ENCODE data around the gene TEAD1. TPM values are rescaled to one million over a fixed set of nuclear protein-coding genes. Genes with fewer than 3 reads are reported as not detected.

TEAD1 gene
- total and polyA plus RNA-seq, 2 donors (not counting 1 experiment from before 2014, with no cell fraction given) = 88.6 to 121 TPM

DNA sequence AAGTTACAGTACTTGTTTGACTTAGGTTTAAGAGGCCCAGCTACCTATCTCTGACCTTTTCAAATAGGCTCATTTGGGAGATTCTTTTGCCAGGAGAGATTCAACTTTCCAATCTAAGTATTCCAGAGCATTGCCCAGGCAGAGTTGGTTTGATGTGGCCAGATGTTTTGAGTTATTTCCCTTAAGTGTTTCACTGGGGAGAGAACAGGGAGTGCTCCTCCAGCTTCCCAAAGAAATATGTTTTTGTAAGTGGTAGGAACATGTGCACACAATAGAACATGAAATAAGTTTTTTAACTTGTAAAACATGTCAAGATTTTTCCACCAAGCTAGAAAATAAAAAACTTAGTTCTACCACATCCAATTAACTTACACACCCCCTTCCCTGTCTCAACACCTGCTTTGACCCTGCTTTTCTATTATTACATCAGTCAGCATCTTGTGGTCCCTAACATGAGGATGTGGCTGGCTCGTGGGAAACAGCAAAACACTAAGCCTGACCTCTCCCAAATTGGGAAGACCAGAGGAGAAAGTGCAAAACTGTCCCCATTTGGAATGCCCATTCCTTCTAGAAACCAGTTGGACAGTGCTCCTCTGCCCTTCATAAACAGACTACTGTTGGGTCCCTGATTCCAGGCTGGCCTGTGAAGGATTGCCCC lies 264.5 kb downstream of the TEAD1 start:
- H3K27ac ChIP-seq (ENCODE audit: insufficient read depth, low read length) = no peak overlapping the region
- H2AFZ ChIP-seq (ENCODE audit: low read length) = no peak overlapping the region
- H3K27me3 ChIP-seq (ENCODE audit: control insufficient read depth, insufficient read depth, low read length) = no peaks in the 10 kb centered on the region
- H3K9me3 ChIP-seq (ENCODE audit: control insufficient read depth, insufficient read depth, low read depth, low read length) = no peaks in the 10 kb centered on the region
- no peak overlapping the region for H3K4me2 ChIP-seq (ENCODE audit: extremely low read depth, insufficient read depth, low read length)
- no peaks in the 10 kb centered on the region for H4K20me1 ChIP-seq (ENCODE audit: control insufficient read depth, extremely low read depth, insufficient read depth, low read length)
- H3K4me1 ChIP-seq (ENCODE audit: control insufficient read depth, extremely low read depth, insufficient read depth, low read length) = no peaks in the 10 kb centered on the region
- no peak overlapping the region for H3K4me3 ChIP-seq (replicated peaks in 1 of 4; ENCODE audit: control extremely low read depth in 1 of 4, insufficient read depth in 1 of 4, low read depth in 3 of 4, low read length in 4 of 4)
- H3K79me2 ChIP-seq (ENCODE audit: control insufficient read depth, insufficient read depth, low read length) = no peaks in the 10 kb centered on the region
- TF ChIP-seq, protein P1, sequence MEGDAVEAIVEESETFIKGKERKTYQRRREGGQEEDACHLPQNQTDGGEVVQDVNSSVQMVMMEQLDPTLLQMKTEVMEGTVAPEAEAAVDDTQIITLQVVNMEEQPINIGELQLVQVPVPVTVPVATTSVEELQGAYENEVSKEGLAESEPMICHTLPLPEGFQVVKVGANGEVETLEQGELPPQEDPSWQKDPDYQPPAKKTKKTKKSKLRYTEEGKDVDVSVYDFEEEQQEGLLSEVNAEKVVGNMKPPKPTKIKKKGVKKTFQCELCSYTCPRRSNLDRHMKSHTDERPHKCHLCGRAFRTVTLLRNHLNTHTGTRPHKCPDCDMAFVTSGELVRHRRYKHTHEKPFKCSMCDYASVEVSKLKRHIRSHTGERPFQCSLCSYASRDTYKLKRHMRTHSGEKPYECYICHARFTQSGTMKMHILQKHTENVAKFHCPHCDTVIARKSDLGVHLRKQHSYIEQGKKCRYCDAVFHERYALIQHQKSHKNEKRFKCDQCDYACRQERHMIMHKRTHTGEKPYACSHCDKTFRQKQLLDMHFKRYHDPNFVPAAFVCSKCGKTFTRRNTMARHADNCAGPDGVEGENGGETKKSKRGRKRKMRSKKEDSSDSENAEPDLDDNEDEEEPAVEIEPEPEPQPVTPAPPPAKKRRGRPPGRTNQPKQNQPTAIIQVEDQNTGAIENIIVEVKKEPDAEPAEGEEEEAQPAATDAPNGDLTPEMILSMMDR (conservative IDR thresholded peaks at IDR 0.05 in 1 of 2, IDR thresholded peaks at IDR 0.05 in 1 of 2; ENCODE audit: low read depth in 1 of 2, low read length in 2 of 2) = no peak
- no peak for TF ChIP-seq EZH2 (IDR thresholded peaks at IDR 0.05; ENCODE audit: low read length, missing control alignments)
- peaks cover 22% of the 10 kb centered on the region for H3K36me3 ChIP-seq (ENCODE audit: control insufficient read depth, insufficient read depth, low read length)
- no peak overlapping the region for H3K9ac ChIP-seq (ENCODE audit: insufficient read depth, low read length)
- DNase-seq (ENCODE audit: low read depth in 2 of 2) = no peak

DNA sequence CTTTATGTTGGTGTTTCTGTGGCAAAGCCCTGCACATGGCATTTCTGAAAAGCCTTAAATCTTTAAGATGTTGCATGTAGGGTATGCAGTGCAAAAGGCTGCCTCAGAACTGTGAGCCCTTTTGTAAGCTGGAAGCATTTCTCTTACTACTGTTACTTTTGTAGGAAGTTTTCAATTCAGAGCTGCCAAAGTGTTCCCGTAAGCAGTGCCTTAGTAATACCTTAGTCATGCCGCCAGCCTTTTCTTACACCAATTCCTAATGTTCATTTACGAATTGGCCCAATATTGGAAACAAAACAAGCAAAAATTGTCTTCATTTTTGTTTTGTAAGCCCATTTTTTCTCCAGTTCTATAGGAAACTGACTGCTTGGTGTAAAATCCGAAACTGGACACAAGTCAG lies 267.4 kb downstream of the TEAD1 start:
- Histone ChIP-seq H3K27ac (ENCODE audit: insufficient read depth, low read length) (no peak overlapping the region), H3K4me2 (ENCODE audit: extremely low read depth, insufficient read depth, low read length) (no peak overlapping the region), H3K9me3 (ENCODE audit: control insufficient read depth, insufficient read depth, low read depth, low read length) (no peaks in the 10 kb centered on the region), H3K4me1 (ENCODE audit: control insufficient read depth, extremely low read depth, insufficient read depth, low read length) (no peaks in the 10 kb centered on the region), H3K79me2 (ENCODE audit: control insufficient read depth, insufficient read depth, low read length) (no peaks in the 10 kb centered on the region), H2AFZ (ENCODE audit: low read length) (no peak overlapping the region), H3K36me3 (ENCODE audit: control insufficient read depth, insufficient read depth, low read length) (peaks cover 14% of the 10 kb centered on the region), H3K27me3 (ENCODE audit: control insufficient read depth, insufficient read depth, low read length) (no peaks in the 10 kb centered on the region), H3K9ac (ENCODE audit: insufficient read depth, low read length) (no peak overlapping the region), H3K4me3 (replicated peaks in 1 of 4; ENCODE audit: control extremely low read depth in 1 of 4, insufficient read depth in 1 of 4, low read depth in 3 of 4, low read length in 4 of 4) (no peak overlapping the region), H4K20me1 (ENCODE audit: control insufficient read depth, extremely low read depth, insufficient read depth, low read length) (no peaks in the 10 kb centered on the region)
- no peak for TF ChIP-seq EZH2 (IDR thresholded peaks at IDR 0.05; ENCODE audit: low read length, missing control alignments)
- TF ChIP-seq, protein P1 (conservative IDR thresholded peaks at IDR 0.05 in 1 of 2, IDR thresholded peaks at IDR 0.05 in 1 of 2; ENCODE audit: low read depth in 1 of 2, low read length in 2 of 2) = no peak
- peak in 1 of 2 donors; percentile 88 for DNase-seq (ENCODE audit: low read depth in 2 of 2)

DNA sequence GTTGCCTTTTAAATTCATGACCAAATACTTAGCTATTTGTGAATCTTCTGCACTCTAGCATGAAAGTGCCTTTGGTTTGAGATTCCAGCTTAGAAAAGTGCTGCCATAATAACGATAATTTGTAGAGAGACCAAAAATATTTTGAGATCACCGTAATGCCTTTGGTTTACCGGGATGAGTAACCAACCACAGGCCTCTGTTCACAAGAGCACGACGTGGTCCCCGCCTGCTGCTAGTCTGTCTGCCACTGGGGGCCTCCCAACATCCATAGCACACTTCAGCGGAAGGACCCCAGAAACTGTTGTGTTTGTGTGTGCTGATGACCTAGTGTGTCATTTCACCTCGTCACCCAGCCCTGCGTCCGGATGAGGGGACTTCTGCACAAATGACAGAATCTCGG lies 267.9 kb downstream of the TEAD1 start:
- no peak overlapping the region for H3K4me3 ChIP-seq (replicated peaks in 1 of 4; ENCODE audit: control extremely low read depth in 1 of 4, insufficient read depth in 1 of 4, low read depth in 3 of 4, low read length in 4 of 4)
- peak in 1 of 2 donors; percentile 93 for DNase-seq (ENCODE audit: low read depth in 2 of 2)
- H3K27ac ChIP-seq (ENCODE audit: insufficient read depth, low read length) = no peak overlapping the region
- H3K9me3 ChIP-seq (ENCODE audit: control insufficient read depth, insufficient read depth, low read depth, low read length) = no peaks in the 10 kb centered on the region
- no peak overlapping the region for H3K4me2 ChIP-seq (ENCODE audit: extremely low read depth, insufficient read depth, low read length)
- no peaks in the 10 kb centered on the region for H3K4me1 ChIP-seq (ENCODE audit: control insufficient read depth, extremely low read depth, insufficient read depth, low read length)
- H3K79me2 ChIP-seq (ENCODE audit: control insufficient read depth, insufficient read depth, low read length) = no peaks in the 10 kb centered on the region
- no peak for TF ChIP-seq EZH2 (IDR thresholded peaks at IDR 0.05; ENCODE audit: low read length, missing control alignments)
- TF ChIP-seq, protein P1 (conservative IDR thresholded peaks at IDR 0.05 in 1 of 2, IDR thresholded peaks at IDR 0.05 in 1 of 2; ENCODE audit: low read depth in 1 of 2, low read length in 2 of 2) = no peak
- peaks cover 11% of the 10 kb centered on the region for H3K36me3 ChIP-seq (ENCODE audit: control insufficient read depth, insufficient read depth, low read length)
- H3K9ac ChIP-seq (ENCODE audit: insufficient read depth, low read length) = no peak overlapping the region
- no peaks in the 10 kb centered on the region for H3K27me3 ChIP-seq (ENCODE audit: control insufficient read depth, insufficient read depth, low read length)
- H4K20me1 ChIP-seq (ENCODE audit: control insufficient read depth, extremely low read depth, insufficient read depth, low read length) = no peaks in the 10 kb centered on the region
- no peak overlapping the region for H2AFZ ChIP-seq (ENCODE audit: low read length)

All from fibroblast of lung (primary cell).